HG03558 (cell line): Measurements from ENCODE around the gene PHKG1.
A peak's percentile ranks its signal among the peaks of the same experiment; 100 is the strongest.
"Not testable (repeated sequence)": the region's sequence is repeated elsewhere in the genome, so short reads cannot be mapped to it uniquely, and the experiment has no call there.

ENCODE experiments used
- ATAC-seq: cut with Tn5 transposase; IDR thresholded peaks from one replicate; pipeline ENCODE4 v1.9.1; 2021; ENCODE audit warnings: moderate number of reproducible peaks; ENCODE audit not compliant: unreplicated experiment; ENCODE audit errors: extremely low read depth

Gene PHKG1

GRCh38 chr7:56047446-56048116 is 45.2 kb downstream of the PHKG1 start:
- not testable (repeated sequence) for ATAC-seq

- ATAC-seq = no peak
These were observed 45.9 kb downstream of the PHKG1 start for GRCh38 chr7:56046721-56047445.

GRCh38 chr7:56045758-56046157 is 47.0 kb downstream of the PHKG1 start:
- ATAC-seq = not testable (repeated sequence)

- ATAC-seq = no peak
These were observed 52.0 kb downstream of the PHKG1 start for GRCh38 chr7:56040730-56041129.

- ATAC-seq = peak; percentile 95
These were observed 58.9 kb downstream of the PHKG1 start for GRCh38 chr7:56033671-56034432.

GRCh38 chr7:56032578-56032977 is 60.2 kb downstream of the PHKG1 start:
- not testable (repeated sequence) for ATAC-seq

- ATAC-seq = not testable (repeated sequence)
These were observed 61.2 kb downstream of the PHKG1 start for GRCh38 chr7:56031556-56031955.

GRCh38 chr7:56030340-56030739 is 62.4 kb downstream of the PHKG1 start:
- ATAC-seq = no peak
